ENCODE measurements around the gene ANKRD24. TPM values are rescaled to one million over a fixed set of nuclear protein-coding genes. Genes with fewer than 3 reads are reported as not detected.
A peak's percentile ranks its signal among the peaks of the same experiment; 100 is the strongest.

ANKRD24 gene
- total and polyA plus RNA-seq, 4 donors: 0.68 to 2.4 (median 1.3) TPM

DNA sequence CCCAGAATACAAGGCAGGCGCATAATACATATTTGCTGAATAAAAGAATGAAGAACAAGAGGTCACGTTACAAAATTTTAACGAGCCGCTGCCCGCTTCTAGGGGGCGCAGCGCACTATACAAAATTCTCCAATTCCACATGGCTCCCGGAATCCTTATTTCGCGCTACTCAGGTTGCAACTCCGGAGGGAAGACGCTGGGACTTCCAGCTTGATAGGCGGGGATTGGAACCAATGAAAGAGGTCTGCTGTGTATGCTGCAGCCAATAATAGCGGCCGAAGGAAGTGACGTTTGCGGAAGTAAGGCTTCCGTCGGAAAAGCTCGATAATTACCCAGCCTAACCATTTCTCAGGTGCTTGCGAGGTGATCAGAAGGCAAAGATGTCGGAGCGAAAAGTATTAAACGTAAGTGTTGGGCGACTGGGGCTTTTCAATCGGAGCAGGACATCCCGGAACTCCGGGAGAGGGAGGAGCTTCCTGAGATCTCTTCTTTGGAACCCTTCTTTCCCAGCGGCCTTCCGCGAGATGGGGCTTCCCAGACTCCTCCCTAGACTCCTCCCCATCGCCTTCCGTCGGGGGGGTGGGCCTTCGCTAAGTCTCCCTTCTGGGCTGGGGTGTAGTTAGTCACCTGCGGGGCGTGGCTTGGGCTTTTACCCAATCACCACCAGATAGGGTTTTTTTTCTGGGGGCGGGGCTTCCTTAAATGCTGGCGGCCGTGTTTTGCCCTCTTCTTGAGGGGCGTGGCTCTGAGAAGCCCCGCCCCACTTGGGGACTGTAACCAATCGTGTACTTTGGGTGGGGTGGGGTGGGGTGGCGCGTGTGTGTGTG lies 64.5 kb downstream of the ANKRD24 start, which contains the start of gene YJU2:
Gene YJU2 (plus strand): TSS at position 314 of the 827 bp plus-strand sequence. CDS start 67 bp downstream, at position 381.
- ATAC-seq (ENCODE audit: insufficient read depth, low FRiP score) (peak; percentile 98), DNase-seq (peak; percentile 99)
- Histone ChIP-seq H3K36me3 (ENCODE audit: control insufficient read depth in 4 of 4, insufficient read depth in 4 of 4, low read length in 4 of 4) (peaks cover 11 to 27% (median 21%) of the 10 kb centered on the region in 4 donors), H3K4me3 (peak within 1 kb of the TSS; percentile 72), H3K27me3 (ENCODE audit: control insufficient read depth in 3 of 3, insufficient read depth in 3 of 3, low read length in 2 of 3) (no peaks in the 10 kb centered on the region), H3K9me3 (ENCODE audit: control insufficient read depth in 4 of 4, insufficient read depth in 3 of 4, low read length in 3 of 4) (no peaks in the 10 kb centered on the region), H3K27ac (ENCODE audit: low read depth in 1 of 2, low read length in 1 of 2) (peak within 1 kb of the TSS; percentile 93 to 98), H3K9ac (ENCODE audit: insufficient read depth in 1 of 2, low read length in 2 of 2) (peak within 1 kb of the TSS; percentile 74 to 91), H3K4me1 (ENCODE audit: control insufficient read depth in 5 of 5, insufficient read depth in 5 of 5, low read length in 5 of 5) (peaks cover 0 to 6% (median 0%) of the 10 kb centered on the region in 5 donors)
- TF ChIP-seq, protein P1, sequence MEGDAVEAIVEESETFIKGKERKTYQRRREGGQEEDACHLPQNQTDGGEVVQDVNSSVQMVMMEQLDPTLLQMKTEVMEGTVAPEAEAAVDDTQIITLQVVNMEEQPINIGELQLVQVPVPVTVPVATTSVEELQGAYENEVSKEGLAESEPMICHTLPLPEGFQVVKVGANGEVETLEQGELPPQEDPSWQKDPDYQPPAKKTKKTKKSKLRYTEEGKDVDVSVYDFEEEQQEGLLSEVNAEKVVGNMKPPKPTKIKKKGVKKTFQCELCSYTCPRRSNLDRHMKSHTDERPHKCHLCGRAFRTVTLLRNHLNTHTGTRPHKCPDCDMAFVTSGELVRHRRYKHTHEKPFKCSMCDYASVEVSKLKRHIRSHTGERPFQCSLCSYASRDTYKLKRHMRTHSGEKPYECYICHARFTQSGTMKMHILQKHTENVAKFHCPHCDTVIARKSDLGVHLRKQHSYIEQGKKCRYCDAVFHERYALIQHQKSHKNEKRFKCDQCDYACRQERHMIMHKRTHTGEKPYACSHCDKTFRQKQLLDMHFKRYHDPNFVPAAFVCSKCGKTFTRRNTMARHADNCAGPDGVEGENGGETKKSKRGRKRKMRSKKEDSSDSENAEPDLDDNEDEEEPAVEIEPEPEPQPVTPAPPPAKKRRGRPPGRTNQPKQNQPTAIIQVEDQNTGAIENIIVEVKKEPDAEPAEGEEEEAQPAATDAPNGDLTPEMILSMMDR (IDR thresholded peaks at IDR 0.05; ENCODE audit: control extremely low read depth, extremely low read depth): peak; percentile 49
- 0% methylated on average over 43 to 45 of the region's 45 CpGs for WGBS, 2 donors

DNA sequence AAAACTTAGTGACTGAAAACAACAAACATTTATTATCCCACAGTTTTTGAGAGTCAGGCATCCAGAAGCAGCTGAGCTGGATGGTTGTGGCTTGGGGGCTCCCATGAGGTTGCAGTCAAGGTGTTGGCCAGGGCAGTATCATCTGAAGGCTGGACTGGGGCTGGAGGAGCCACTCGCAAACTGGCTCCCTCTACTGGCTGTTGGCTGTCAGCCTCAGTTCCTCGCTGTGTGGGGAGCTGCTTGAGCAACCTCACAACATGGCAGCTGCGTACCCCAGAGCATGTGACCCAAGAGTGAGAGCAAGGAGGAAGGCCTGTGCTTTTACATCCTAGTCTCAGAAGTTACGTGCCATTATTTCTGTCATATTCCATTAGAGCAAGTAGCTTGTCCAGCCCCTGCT lies 74.1 kb downstream of the ANKRD24 start:
- ATAC-seq (ENCODE audit: insufficient read depth, low FRiP score): no peak
- 96 to 99% methylated on average over 4 of the region's 4 CpGs for WGBS, 2 donors
- peaks cover 0 to 12% (median 0%) of the 10 kb centered on the region in 4 donors for H3K9me3 ChIP-seq (ENCODE audit: control insufficient read depth in 4 of 4, insufficient read depth in 3 of 4, low read length in 3 of 4)
- no peaks in the 10 kb centered on the region for H3K27me3 ChIP-seq (ENCODE audit: control insufficient read depth in 3 of 3, insufficient read depth in 3 of 3, low read length in 2 of 3)
- TF ChIP-seq, protein P1 (IDR thresholded peaks at IDR 0.05; ENCODE audit: control extremely low read depth, extremely low read depth): no peak
- DNase-seq: no peak
- no peak overlapping the region for H3K4me3 ChIP-seq
- H3K27ac ChIP-seq (ENCODE audit: low read depth in 1 of 2, low read length in 1 of 2): no peak overlapping the region
- H3K4me1 ChIP-seq (ENCODE audit: control insufficient read depth in 5 of 5, insufficient read depth in 5 of 5, low read length in 5 of 5): no peaks in the 10 kb centered on the region
- H3K36me3 ChIP-seq (ENCODE audit: control insufficient read depth in 4 of 4, insufficient read depth in 4 of 4, low read length in 4 of 4): peaks cover 14 to 58% (median 31%) of the 10 kb centered on the region in 4 donors
- no peak overlapping the region for H3K9ac ChIP-seq (ENCODE audit: insufficient read depth in 1 of 2, low read length in 2 of 2)

DNA sequence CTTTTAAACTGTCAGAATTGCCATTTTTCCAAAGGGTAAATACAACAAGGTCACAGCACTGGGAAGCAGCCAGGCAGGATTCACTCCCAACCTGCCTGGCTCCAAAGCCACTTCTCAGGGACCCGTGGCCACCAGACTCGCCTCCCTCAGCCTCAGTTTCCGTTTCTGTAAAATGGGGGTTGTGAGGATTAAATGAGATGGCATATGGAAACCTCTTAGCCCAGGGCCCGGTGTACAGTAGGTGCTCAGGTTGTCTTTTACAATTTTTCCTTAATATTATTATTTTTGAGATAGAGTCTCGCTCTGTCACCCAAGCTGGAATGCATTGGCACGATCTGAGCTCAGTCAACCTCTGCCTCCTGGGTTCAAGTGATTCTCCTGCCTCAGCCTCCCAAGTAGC lies 74.5 kb downstream of the ANKRD24 start:
- Histone ChIP-seq H3K36me3 (ENCODE audit: control insufficient read depth in 4 of 4, insufficient read depth in 4 of 4, low read length in 4 of 4) (peaks cover 14 to 60% (median 28%) of the 10 kb centered on the region in 4 donors), H3K9me3 (ENCODE audit: control insufficient read depth in 4 of 4, insufficient read depth in 3 of 4, low read length in 3 of 4) (peaks cover 0 to 12% (median 0%) of the 10 kb centered on the region in 4 donors), H3K27ac (ENCODE audit: low read depth in 1 of 2, low read length in 1 of 2) (no peak overlapping the region), H3K4me3 (no peak overlapping the region), H3K4me1 (ENCODE audit: control insufficient read depth in 5 of 5, insufficient read depth in 5 of 5, low read length in 5 of 5) (no peaks in the 10 kb centered on the region), H3K27me3 (ENCODE audit: control insufficient read depth in 3 of 3, insufficient read depth in 3 of 3, low read length in 2 of 3) (no peaks in the 10 kb centered on the region), H3K9ac (ENCODE audit: insufficient read depth in 1 of 2, low read length in 2 of 2) (no peak overlapping the region)
- DNase-seq: no peak
- ATAC-seq (ENCODE audit: insufficient read depth, low FRiP score): no peak
- TF ChIP-seq, protein P1 (IDR thresholded peaks at IDR 0.05; ENCODE audit: control extremely low read depth, extremely low read depth): no peak
- 88 to 89% methylated on average over 6 of the region's 6 CpGs for WGBS, 2 donors
